Thyroid gland (tissue), 4 donors: ENCODE measurements around the gene TTLL10. TPM values are rescaled to one million over a fixed set of nuclear protein-coding genes. Genes with fewer than 3 reads are reported as not detected.
"Not testable (repeated sequence)": the region's sequence is repeated elsewhere in the genome, so short reads cannot be mapped to it uniquely, and the experiment has no call there.

Experiments
- DNase-seq, 2 donors: peaks; one replicate each; pipeline ENCODE4 v3.0.0-alpha.2; 2019
- H3K27ac ChIP-seq, 3 donors: fragments of 200-600 bp; sonication (generic); 1 replicate in 2 of 3; 2 replicates in 1 of 3; pipeline ENCODE4 v1.5.1; 2016 to 2019; ENCODE audit warnings: mild to moderate bottlenecking in 1 of 3, moderate library complexity in 1 of 3
- H3K27me3 ChIP-seq: fragments of 200-600 bp; sonication (generic); one replicate; pipeline ENCODE4 v1.5.1; 2019
- H3K36me3 ChIP-seq, 2 donors: fragments of 200-600 bp; sonication (generic); one replicate each; pipeline ENCODE4 v1.5.1; 2016 to 2019
- H3K4me1 ChIP-seq, 2 donors: fragments of 200-600 bp; sonication (generic); one replicate each; pipeline ENCODE4 v1.5.1; 2017 to 2019
- H3K4me3 ChIP-seq, 3 donors: fragments of 200-600 bp; sonication (generic); replicated peaks in 1 of 3; 1 replicate in 2 of 3; 2 replicates in 1 of 3; pipeline ENCODE4 v1.5.1; 2016; ENCODE audit warnings: mild to moderate bottlenecking in 1 of 3
- H3K9me3 ChIP-seq: fragments of 200-600 bp; sonication (generic); one replicate; pipeline ENCODE4 v1.5.1; 2017
- CTCF ChIP-seq, 6 experiments: fragments of 200-600 bp in 3 of 6; fragments of 450-650 bp in 3 of 6; sonication (generic) in 3 of 6; IDR thresholded peaks; one replicate each; pipeline ENCODE4 v1.5.1; 2016 to 2019; ENCODE audit warnings: antibody characterized with exemption in 6 of 6, mild to moderate bottlenecking in 2 of 6, inconsistent platforms in 1 of 6, moderate library complexity in 1 of 6
- POLR2A ChIP-seq, 2 donors: fragments of 450-650 bp; IDR thresholded peaks; one replicate each; pipeline ENCODE4 v1.6.1; 2017; ENCODE audit warnings: antibody characterized with exemption in 2 of 2, mild to moderate bottlenecking in 2 of 2, moderate library complexity in 1 of 2
- WGBS, 2 donors: methylation state at CpG; one replicate each; pipeline ENCODE4 v1.1.5; 2017; 5-methylcytosine and 5-hydroxymethylcytosine counted together
- intact Hi-C: fragments of 100-400 bp; cut with DNase I; formaldehyde crosslinking; loops from one replicate; pipeline ENCODE4 v1.15.1; 2023
- total RNA-seq, 4 donors: library from RNA; depleted of rRNA; stranded (reverse); fragments of >200 nt; gene quantifications; one replicate each; pipeline ENCODE4 v1.2.3, GENCODE V29; 2016

The TTLL10 gene
- total RNA-seq, 4 donors from 2014 or later: 0.13 to 0.29 TPM; not detected in 2

GRCh38 chr1:1148569-1148968 is 25.1 kb upstream of the TTLL10 start:
- H3K27ac ChIP-seq: no peak overlapping the region
- intact Hi-C loops: no loop called here
- H3K4me1 ChIP-seq: no peaks in the 10 kb centered on the region
- H3K9me3 ChIP-seq: no peaks in the 10 kb centered on the region
- no peaks in the 10 kb centered on the region for H3K36me3 ChIP-seq
- 81 to 88% methylated on average over 24 of the region's 24 CpGs for WGBS, 2 donors
- no peaks in the 10 kb centered on the region for H3K27me3 ChIP-seq
- TF ChIP-seq CTCF (IDR thresholded peaks at IDR 0.05): no peak
- TF ChIP-seq POLR2A (IDR thresholded peaks at IDR 0.05): no peak
- H3K4me3 ChIP-seq: no peak overlapping the region
- no peak for DNase-seq

GRCh38 chr1:1149416-1149815 is 24.3 kb upstream of the TTLL10 start:
- no peak overlapping the region for H3K27ac ChIP-seq
- H3K4me3 ChIP-seq: no peak overlapping the region
- H3K4me1 ChIP-seq: no peaks in the 10 kb centered on the region
- WGBS, 2 donors: 81 to 82% methylated on average over 15 of the region's 15 CpGs
- no peaks in the 10 kb centered on the region for H3K27me3 ChIP-seq
- no peaks in the 10 kb centered on the region for H3K9me3 ChIP-seq
- no peak for DNase-seq
- no peak for TF ChIP-seq CTCF (IDR thresholded peaks at IDR 0.05)
- TF ChIP-seq POLR2A (IDR thresholded peaks at IDR 0.05): no peak
- H3K36me3 ChIP-seq: no peaks in the 10 kb centered on the region
- intact Hi-C loops: no loop called here

GRCh38 chr1:1150100-1150499 is 23.6 kb upstream of the TTLL10 start:
- no peak for DNase-seq
- Histone ChIP-seq H3K36me3 (no peaks in the 10 kb centered on the region), H3K9me3 (no peaks in the 10 kb centered on the region), H3K4me1 (no peaks in the 10 kb centered on the region), H3K27me3 (no peaks in the 10 kb centered on the region), H3K4me3 (no peak overlapping the region), H3K27ac (no peak overlapping the region)
- no peak for TF ChIP-seq POLR2A (IDR thresholded peaks at IDR 0.05)
- no peak for TF ChIP-seq CTCF (IDR thresholded peaks at IDR 0.05)
- intact Hi-C loops: no loop called here
- WGBS, 2 donors: 80% methylated on average over 1 of the region's 12 CpGs; no CpG with 5 or more reads in 1 of the 2 donors

- WGBS, 2 donors: 94% methylated on average over 6 to 16 of the region's 21 CpGs
- Histone ChIP-seq H3K4me3 (no peak overlapping the region), H3K9me3 (no peaks in the 10 kb centered on the region), H3K4me1 (peaks cover 0 to 6% of the 10 kb centered on the region in 2 donors), H3K36me3 (no peaks in the 10 kb centered on the region), H3K27ac (no peak overlapping the region), H3K27me3 (no peaks in the 10 kb centered on the region)
- intact Hi-C loops: no loop called here
- no peak for DNase-seq
- TF ChIP-seq POLR2A (IDR thresholded peaks at IDR 0.05) (no peak), CTCF (IDR thresholded peaks at IDR 0.05) (no peak)
Observed at GRCh38 chr1:1151306-1151705, 22.4 kb upstream of the TTLL10 start.

GRCh38 chr1:1152431-1152830 is 21.2 kb upstream of the TTLL10 start:
- H3K9me3 ChIP-seq, DNase-seq, H3K27ac ChIP-seq, intact Hi-C loops, H3K36me3 ChIP-seq, H3K4me3 ChIP-seq, H3K27me3 ChIP-seq, H3K4me1 ChIP-seq: not testable (repeated sequence)
- WGBS, 2 donors: 90 to 91% methylated on average over 13 of the region's 13 CpGs

- H3K27ac ChIP-seq, H3K36me3 ChIP-seq, H3K9me3 ChIP-seq, intact Hi-C loops, H3K27me3 ChIP-seq, DNase-seq, H3K4me3 ChIP-seq: not testable (repeated sequence)
- WGBS, 2 donors: 90 to 92% methylated on average over 14 of the region's 14 CpGs
- peaks cover 5 to 13% of the 10 kb centered on the region in 2 donors for H3K4me1 ChIP-seq
Observed at GRCh38 chr1:1153215-1153614, 20.5 kb upstream of the TTLL10 start.
